ENCODE measurements around the gene SPACDR. TPM values are rescaled to one million over a fixed set of nuclear protein-coding genes. Genes with fewer than 3 reads are reported as not detected.

The SPACDR gene
- polyA plus RNA-seq, 5 donors, result 2.0 to 6.2 (median 4.0) TPM

DNA sequence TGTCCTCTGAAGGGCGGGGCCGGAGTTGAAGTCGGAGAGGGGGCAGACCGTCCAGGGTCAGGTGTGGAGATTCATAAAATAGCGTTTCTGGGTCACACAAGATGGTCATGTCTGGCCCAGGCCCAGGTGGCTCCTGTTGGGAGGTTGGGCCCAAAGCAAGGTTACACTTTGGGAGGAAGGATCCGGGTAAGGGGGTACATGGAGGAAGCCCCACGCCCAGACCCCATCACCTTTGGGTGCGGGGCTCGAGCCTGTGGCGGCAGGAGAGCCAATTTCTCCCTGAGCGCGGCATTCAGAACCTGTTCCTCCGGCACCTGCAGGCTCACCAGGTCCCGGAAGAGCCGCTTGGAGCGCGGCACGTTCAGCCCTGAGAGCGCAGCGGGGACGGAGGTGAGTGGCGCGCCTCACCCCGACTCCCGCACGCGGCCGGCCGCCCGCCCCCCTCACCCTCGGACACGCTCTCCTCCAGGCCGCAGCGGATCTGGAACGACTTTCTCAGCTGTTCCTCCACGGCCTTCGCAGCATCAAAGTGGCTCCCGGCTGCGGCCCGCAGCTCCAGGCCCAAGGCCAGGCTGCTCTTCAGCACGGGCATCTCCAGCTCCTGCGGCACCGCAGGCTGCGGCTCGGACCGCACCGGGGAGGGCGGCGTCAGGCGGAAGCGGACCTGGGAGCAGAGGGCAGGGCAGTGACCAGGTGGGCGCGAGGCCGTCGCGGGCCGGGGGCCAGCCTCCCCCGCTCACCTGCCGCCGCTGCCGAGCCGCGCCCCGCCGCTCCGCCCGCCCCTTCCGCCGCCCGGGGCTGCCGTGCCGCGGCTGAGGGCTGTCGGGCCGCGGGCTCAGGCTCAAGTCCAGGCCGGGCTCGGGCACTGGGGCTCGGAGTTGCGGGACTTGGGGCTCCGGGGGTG, 28.4 kb downstream of the SPACDR start:
- peak in 1 of 2 donors; percentile 33 for DNase-seq

DNA sequence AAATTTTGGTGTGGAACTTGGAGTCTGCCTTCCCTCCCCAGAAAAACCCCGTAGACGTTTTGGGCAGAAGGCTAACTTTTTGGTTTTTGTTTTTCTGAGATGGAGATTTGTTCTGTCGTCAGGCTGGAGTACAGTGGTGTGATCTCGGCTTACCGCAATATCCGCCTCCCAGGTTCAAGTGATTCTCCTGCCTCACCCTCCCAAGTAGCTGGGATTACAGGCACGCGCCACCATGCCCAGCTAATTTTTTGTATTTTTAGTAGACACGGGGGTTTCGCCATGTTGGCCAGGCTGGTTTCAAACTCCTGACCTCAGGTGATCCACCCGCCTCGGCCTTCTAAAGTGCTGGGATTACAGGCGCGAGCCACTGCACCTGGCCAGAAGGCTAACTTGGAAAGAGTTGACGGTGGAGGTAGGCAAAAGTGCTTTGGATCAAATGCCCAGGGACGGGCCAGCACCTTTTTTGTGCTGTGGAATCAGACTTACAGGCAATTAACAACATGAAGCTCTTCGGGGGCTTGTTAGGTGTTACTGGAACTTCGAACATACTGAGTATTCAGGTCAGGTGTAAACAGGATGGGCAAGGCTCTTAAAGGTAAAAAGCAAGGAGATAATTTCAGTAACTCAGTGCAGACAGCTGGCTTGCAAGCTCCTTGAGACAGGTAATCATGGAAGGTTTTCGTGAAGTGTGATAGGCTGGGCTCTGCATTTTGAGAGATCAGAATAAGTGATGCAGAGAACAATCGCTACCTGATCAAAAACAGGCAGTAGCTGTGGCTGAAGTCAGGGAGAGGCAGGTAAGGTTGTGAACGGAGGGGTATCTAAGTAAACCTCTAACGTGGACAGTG, 29.5 kb downstream of the SPACDR start:
- DNase-seq, result no peak

DNA sequence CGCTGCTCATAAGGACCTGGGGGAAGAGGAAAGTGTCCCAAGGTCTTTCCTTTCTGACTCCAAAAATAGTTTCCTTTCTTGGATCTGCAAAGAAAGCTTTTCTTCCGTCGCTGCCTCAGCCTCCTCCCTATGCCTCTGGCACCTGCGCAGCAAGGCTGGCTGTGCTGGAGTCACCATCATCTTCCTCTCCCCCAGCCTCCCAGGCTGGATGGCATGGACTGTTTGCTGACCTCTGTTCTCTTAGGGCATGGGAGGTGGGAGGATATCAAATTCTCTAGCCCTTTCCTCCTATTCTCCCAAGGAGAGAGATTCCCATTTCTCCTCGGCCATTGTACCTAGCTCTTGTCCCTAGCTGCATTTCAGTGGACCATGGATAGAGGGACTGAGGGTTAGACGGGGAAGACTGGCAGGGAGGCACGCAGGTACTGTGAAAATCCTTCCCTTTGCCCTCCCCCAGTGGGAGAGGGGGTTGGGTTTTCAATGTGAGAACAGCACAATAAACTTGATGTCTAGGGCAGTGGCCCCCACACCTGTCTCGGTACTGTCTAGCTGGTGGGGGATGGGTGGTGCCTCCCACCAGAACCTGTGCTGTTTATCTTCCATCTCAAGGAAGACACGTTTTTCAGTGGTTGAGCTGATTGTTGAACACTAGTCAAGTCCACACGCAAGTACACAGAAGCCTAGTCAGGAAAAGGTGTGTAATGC, 30.3 kb downstream of the SPACDR start:
- no peak for DNase-seq

DNA sequence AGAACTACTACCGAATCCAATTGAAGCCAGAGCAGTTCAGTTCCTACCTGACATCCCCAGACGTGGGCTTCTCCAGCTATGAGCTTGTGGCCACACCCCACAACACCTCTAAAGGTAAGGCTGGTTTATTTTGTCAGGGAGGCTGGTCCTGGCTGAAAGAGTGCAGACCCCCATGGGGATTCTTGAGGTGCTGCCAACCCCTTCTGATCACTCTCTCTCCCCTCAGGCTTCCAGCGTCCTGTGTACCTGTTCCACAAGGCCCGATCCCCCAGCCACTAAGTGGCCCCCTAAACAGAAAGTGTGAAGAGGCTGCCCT, 30.8 kb downstream of the SPACDR start:
- no peak for DNase-seq

DNA sequence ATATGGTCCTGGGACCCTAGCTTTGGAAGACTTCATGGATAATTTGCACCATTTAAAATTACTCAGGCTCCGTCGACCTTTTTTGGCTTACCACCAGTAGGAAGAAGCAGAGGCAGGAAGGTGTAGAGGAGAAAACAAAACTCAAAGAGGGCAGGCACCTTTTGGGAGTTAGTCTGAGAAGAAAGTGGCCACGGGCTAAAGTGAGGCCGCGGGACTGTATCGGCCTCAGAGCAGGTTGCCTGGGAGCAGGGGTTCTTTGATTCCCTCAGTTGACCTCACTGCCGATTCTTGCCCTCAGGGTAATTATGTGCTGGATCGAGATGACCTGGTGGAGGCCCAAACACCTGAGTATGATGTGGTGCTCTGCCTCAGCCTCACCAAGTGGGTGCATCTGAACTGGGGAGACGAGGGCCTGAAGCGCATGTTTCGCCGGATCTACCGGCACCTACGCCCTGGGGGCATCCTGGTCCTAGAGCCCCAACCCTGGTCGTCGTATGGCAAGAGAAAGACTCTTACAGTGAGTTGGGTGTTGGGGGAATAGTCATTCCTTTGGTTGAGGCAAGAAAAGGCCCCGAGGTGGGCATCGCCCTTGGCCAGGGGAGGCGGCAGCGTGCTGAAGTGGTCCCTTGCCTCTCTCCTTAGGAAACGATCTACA, 31.3 kb downstream of the SPACDR start:
- no peak for DNase-seq

DNA sequence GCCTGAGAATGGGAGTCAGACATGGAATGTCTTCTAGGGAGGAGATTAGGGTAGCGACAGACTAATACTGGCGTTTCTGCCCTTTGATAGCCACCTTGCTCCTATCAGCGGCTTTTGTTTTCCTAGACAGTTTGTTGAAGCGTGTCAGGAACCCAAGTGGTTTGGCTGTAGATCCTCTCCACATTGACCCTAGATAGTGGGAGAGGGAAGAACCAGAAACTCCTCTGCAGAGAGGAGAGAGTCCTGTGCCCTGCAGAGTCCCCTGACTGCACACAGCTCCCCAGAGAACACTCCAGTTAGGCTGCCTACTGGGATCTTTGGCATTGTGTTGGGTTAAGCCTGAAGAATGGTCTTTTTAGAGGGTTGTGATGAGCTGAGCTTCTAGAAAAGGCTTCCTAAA, 32.0 kb downstream of the SPACDR start:
- no peak for DNase-seq

DNA sequence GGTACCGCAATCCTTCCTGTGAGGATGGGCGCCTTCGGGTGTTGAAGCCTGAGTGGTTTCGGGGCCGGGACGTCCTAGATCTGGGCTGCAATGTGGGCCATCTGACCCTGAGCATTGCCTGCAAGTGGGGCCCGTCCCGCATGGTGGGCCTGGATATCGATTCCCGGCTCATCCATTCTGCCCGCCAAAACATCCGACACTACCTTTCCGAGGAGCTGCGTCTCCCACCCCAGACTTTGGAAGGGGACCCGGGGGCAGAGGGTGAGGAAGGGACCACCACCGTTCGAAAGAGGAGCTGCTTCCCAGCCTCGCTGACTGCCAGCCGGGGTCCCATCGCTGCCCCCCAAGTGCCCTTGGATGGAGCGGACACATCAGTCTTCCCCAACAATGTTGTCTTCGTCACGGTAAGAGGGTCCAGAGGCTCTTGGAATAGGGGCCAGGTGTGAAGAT, 32.7 kb downstream of the SPACDR start:
- DNase-seq, result no peak

DNA sequence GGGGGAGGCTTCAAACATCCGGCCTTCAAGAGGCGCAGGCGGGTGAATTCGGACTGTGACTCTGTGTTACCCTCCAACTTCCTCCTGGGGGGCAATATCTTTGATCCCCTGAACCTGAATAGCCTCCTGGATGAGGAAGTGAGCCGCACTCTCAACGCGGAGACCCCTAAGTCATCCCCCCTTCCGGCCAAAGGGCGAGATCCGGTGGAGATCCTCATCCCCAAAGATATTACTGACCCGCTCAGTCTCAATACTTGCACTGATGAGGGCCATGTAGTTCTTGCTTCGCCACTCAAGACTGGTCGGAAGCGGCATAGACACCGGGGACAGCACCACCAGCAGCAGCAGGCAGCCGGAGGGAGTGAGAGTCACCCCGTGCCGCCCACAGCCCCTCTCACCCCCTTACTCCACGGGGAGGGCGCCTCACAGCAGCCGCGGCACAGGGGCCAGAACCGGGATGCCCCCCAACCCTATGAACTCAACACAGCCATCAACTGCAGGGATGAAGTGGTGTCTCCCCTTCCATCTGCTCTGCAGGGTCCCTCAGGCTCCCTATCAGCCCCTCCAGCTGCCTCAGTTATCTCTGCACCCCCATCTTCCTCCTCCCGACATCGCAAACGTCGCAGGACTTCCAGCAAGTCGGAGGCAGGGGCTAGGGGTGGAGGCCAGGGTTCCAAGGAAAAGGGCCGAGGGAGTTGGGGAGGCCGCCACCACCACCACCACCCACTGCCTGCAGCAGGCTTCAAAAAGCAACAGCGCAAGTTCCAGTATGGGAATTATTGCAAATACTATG, 33.4 kb downstream of the SPACDR start:
- DNase-seq, result no peak

DNA sequence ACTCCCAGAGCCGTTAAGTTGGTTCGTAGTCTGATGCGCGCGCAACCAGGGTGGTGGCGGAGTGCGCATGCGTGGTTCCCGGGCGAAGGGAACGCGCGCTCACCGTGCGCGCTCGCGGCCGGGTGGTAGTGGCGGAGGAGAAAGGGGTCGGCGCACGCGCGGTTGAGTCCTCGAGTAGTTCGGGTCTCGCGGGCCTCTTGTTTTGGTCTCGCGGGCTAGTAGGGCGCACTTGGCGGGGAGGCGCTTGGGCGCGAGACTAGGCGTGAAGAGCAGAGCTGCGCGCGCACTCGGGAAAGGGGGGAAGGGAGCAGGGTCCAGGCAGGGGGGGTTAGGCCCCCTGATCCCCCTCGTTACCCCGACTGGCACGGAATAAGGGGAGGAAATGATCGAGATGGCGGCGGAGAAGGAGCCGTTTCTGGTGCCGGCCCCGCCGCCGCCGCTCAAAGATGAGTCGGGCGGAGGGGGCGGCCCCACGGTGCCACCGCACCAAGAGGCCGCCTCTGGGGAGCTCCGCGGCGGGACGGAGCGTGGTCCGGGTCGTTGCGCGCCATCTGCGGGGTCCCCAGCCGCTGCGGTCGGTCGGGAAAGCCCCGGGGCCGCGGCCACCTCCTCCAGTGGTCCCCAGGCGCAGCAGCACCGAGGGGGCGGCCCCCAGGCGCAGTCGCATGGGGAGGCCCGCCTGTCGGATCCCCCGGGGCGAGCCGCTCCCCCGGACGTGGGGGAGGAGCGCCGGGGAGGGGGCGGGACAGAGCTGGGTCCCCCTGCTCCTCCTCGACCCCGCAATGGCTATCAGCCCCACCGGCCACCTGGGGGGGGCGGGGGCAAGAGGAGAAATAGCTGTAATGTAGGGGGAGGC, 34.2 kb downstream of the SPACDR start, which contains the start of gene MEPCE:
TSS of gene MEPCE (plus strand) at position 195 of the 856 bp plus-strand sequence. CDS start at position 383, 188 bp downstream.
- DNase-seq, result peak; percentile 98

DNA sequence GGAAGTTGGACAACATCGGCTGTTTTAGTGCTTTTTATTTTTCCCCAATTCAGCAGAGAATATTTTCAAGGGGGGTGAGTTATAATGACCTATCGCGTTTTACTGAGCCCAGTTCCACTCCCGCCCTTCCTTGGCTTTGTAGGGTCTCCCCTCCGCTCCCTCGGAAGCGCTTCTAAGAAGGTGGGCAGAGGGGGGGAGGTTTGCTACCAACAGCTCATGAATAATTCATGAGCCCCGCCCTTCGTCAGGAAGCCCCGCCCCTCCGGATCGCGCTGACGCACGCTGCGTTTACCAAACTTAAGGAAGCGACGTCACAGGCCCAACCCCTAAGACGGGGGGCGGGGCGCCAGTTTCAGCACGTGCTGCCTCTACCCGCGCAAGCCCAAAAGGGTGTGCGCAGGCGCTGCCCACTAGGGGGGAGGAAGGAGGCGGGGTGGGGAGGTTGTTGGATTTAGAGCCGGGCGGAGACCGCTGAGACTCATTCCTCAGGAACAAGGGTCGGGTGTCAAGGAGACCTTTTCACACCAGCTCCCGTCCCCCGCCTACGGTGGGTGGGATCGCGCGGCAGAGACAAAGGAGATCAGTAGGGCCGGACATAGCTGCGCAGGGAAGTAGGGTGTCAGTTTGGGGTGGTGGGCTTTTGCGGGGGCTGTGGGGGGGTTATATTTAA, 35.0 kb downstream of the SPACDR start:
- peak; percentile 100 for DNase-seq

DNA sequence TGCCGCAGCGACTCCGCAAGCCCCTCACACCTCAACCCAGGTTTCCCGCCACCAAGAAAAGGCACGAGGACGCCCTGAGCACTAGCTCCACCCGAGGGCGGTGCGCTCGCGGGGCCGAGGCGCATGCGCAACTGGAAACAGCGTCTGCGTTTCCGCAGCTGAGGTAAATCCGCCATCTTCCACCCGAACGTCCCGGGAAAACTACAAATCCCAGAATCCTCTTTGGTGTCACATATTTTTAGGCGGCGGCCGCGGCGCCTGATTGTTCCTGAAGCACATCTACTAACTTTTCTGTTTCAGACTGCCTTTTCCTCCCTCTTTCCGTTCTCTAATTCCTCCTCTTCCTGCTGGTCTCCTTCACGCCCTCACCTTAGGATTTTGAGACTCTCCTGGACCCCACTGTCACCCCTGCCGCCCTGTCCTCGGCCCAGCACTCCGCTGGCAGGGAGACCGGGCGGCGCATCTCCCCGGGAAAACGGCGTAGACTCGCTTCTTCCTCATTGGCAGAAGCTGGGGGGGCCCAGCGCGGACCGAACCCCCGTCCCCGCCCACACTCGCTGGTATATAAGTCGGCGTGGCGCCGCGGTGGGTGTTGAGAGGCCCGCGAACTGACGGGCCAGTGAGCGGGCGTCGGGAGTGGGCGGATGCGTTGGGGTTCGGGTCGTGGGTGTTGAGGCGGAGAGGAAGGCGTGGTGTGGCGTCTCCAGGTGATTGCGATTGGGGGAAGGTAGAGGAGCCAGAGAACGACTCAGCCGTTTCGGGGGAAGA, 35.7 kb downstream of the SPACDR start, which contains the start of gene ZCWPW1:
TSS of gene ZCWPW1 (minus strand) at position 505 of the 768 bp plus-strand sequence. CDS start 8,054 bp downstream, outside the sequence.
- peak; percentile 96 to 97 for DNase-seq

DNA sequence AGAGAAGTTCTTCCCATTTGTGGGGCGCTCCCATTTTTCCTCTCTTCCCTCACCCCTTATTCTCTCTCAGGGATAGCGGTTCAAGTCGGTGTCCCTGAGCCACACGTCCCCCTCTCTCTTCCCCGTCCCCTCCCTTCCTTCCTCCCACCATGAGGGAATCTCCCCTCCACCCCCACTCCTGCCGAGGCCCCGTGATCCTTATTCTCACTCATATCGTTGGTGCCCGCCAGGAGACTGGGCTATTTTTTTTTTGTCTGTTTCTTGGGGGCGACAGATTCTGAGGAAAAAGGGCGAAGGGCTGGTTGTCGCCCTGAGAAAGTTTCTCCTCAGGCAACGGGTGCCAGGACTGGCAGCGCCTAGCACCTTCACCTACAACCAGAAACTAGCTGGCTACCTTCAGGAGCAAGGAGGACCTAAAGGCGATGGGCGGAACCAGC, 36.3 kb downstream of the SPACDR start:
- no peak for DNase-seq

DNA sequence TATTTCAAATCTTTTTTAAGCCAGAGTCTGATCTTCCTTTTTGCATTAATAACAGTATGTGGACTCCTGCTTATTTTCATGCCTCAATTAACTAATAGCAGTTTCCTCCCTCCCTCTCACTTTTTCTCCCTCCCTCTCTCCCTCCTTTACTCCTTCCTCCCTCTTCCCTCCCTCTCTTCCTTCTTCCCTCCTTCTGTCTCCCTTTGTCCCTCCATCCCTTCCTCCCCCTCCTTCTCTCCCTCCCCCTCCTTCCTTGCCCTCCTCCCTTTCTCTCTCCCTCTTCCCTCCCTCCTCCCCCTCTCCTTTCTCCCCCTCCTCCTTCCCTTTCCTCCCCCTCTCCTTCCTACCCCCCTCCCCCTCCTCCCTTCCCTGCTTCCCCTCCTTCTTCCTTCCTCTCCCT, 37.5 kb downstream of the SPACDR start:
- no peak for DNase-seq

DNA sequence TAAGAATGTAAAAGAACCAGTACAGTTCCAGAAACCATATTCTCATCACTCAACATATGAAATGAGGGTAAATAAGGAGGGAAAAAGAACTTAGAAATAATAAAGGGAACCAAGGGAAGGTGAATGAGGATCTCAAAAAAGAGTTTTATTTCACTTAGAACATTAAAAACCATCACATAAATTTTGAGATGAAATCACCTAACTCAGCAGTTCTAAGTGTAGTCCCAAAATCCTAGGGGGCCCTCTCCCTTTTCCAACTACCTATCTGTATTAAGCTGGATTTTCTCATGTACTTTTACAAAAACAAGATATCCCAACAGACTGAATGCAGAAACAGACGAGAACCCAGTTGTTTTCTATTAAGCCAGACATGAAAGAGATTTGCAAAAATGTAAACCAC, 38.7 kb downstream of the SPACDR start:
- DNase-seq, result no peak

DNA sequence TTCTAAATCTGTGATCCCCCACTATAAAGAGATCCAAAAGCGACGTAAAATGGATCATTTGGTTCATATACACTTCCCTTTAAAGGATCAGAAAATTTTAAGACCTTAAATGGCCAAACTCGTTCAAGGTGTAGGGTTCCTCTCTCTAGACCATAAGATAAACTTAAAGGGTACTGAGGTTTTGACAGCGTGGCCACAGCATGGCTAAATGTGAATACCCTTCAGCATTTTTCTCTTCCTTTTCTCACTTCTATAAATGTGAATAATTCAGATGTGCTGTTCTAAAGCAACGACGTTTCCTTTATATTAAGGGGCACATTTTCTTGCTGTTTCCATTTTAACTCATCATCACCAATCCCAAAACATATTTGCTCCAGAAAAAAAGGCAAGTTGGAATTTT, 40.7 kb downstream of the SPACDR start:
- DNase-seq, result no peak

DNA sequence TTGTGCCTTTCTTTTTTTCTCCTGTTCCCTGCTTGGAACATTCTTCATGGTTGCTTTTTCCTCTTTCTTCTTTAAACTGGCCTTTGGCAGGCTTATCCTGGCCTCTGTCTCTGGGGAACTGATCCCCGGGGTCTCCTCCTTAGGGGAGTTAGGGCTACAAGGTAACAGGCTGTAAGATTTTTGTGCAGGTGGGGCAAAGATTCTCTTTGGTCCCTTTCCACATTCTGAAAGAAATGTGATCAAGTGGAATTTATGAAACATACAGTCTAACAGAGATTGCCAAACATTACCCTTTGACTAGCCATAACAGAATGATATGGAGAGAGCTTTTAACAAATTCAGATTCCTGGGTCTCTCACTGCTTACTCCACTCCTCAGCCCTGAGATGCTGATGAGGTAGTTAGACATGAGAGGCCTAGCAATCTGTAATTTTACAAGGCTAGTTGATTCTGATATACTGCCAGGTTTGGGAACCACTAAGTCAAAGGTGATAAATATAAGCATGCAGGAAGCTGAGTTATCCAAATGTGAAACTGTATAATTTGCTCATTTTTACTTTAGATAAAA, 44.3 kb downstream of the SPACDR start:
- DNase-seq, result no peak

DNA sequence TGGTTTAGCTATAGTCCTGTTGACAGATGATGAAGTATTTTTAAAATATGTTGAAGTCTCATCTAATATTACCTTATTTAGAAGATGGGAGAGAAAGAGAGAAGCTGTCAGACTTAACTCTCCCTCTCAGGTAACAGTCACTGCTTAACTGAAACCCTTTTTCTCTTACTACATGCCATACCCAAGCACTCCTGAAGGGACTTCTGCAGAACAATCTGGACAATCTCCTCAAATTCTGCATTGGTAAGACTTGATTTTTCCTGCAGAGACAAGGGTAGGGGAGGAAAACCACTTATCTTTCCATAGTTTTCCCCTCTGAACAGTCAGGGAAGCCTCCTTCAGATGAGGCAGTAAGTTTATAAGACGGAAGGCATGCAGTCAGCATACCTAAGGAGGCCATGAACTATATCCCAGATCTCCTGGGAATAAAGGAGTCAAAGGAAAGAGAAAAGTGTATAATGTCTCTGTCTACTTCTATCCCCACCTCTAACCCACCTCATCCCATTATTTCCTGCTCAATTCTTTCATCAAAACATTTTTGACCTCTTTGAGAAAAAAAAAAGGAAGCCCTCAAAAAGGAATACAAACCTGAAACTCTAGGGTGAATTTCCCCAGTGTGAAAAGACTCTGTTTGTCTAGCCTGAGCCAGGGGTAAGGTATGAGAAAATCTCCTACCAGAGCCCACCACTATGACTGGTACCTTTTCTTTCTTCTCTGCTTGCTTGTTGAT, 45.0 kb downstream of the SPACDR start:
- no peak for DNase-seq
